ENCODE results near the gene RNF114.
A peak's percentile ranks its signal among the peaks of the same experiment; 100 is the strongest.
"Not testable (repeated sequence)": the region's sequence is repeated elsewhere in the genome, so short reads cannot be mapped to it uniquely, and the experiment has no call there.

Gene RNF114

DNA sequence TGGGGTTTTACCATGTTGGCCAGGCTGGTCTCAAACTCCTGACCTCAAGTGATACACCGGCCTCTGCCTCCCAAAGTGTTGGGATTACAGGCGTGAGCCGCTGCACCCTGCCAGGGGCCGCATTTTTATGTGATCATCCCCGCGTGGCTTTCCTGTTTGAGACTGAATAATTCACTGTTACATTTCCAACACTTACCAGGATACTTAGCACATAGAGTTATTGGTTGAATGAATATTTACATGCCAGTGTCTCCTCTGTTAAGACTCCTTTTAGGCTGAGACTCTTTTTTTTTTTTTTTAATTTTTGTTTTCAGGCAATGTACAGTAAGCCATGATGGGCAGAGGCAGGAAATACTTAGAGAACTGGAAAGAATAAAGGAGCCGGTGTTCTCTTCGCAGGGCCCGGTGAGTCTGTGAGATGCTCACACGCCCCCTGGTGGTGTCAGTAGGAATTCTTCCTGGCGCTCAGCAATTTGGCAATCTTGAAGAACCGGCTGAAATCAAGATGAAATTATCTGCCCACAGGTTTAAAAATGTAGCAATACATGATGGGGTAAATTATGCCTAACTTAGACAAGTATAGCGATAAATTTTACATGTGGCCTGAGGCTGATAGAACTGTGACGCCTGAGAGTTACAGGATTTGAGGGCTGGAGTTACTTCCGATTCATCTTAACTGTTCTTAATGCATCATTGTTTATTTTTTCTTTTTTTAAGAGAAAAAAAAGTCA is 7.6 kb upstream of the RNF114 start:
- peak; percentile 66 for DNase-seq (ENCODE audit: low read depth)

DNA sequence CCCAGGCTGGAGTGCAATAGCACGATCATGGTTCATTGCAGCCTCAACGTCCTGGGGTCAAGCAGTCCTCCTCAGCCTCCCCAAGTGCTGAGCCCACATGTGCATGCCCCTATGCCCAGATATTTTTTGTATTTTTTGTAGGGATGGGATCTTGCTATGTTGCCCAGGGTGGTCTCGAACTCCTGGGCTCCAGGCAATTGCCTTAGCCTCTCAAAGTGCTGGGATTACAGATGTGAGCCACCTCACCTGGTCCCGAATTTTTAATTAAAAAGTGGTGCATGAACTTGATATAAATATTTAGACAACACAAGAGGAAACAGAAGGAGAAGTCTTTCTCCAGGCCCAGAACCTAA is 7.1 kb upstream of the RNF114 start:
- DNase-seq (ENCODE audit: low read depth), result no peak

DNA sequence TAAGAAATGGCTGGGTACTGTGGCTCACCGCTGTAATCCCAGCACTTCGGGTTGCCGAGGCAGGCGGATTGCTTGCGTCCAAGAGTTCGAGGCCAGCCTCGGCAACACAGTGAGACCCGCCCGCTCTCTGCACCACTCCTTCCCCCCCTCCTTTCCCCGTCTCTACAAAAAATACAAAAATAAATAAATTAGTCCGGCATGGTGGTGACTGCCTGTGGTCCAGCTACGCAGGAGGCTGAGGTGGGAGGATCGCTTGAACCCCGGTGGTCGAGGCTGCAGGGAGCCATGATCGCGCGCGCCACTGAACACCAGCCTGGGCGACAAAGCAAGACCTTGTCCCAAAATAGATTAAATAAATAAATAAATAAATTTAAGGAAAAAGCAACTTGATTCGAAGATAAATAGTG is 448 bp upstream of the RNF114 start:
- DNase-seq (ENCODE audit: low read depth), result no peak

DNA sequence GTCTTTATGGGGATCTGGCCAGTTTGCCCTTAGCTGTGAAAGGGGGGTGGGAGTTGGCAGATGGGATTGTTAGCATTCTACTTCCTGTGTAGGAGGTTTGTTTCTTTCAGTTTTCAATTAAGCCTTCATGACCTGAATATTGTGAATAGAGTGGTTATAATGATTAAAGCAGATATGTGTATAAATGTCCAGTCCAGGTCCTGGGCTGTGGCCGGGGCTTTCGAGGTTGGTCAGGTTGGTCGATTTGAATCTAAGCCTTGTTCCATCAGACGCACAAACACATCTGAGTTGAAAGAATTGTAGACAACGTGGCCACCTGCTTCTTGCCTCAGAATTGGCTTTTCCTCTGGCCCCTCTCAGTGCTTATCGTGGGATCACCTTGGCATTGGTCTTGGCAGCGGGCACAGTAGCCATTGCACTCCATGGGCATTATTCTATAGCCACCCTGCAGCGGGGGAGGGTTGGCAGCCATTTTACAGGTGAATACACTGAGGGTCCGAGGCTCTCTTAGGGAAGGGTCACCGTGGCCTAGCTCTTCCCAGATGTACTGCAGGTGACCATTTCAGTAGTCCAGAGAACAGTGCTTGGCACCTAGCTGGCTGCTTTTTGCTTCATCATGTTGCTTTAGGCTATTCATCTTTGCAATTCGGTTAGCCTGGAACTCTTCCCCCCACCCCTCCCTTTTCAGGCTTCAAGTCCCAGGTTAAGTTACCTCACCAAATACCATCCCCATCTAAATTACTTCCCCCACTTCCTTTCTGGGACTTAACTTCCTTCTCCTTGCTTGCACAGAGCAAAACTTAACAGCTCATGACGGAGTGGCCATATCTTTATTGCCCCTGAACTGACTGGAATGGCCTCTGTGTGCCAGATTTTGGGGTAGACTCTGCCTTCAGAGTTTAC is 1.1 kb downstream of the RNF114 start:
- no peak for DNase-seq (ENCODE audit: low read depth)

DNA sequence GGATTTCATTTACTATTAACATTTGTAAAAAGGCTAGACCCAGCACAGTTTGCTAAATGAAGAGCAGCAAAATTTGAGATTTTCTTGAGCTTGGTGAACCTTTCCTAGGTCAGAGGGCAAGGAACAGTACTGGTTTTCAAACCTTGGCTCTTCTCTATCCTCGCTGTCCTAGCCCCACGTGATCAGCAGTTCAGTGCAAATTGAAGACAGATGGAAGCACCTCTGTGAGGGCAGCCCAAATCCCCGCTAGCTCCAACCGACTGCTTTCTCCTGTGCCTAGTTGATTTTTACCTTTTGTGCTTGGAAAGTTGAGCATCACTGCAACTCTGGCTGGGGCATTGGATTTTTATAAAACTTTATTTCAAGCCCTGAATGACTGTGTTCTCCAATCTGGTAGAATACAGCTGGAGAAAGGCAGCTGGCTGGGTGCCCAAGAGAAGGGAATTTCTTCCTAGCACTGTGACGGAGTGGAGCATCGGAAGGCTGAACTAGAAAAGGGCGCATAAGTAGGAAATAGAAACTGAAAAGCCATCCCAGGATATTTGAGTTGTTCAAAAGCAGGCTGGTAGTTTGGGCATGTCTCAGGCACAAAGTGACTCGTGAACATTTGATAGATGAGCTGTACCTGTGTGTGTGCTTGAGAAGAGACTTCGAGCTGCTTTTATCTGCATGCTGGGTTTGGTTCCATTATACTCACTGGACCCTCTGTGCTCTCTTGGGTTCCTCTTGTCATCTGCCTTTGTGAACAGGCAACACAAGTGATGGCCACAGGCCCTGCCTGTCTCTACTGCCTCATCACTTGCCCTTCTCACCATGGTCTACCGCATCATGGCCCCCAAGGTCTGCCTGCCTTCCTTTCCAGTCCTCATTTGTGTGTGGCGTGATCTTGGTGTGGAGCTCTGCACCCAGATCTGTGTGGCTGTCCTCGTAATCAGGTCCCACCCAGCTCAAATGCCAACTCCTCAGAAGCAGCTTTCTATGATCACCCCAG is 2.3 kb downstream of the RNF114 start:
- no peak for DNase-seq (ENCODE audit: low read depth)

DNA sequence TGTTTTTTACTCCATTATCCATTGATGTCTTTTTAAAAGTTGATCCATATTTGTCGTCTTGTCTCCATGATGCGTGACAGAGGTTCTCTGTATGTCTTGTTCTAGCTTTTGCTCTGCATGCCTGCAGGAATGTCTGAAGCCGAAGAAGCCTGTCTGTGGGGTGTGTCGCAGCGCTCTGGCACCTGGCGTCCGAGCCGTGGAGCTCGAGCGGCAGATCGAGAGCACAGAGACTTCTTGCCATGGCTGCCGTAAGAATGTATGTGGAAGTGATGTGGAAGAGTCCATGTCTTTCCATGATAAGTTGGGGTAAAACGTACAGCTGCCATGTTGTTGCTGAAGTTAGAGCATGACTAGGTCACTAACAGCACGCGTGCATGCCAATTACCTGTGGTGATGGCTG is 5.3 kb downstream of the RNF114 start:
- DNase-seq (ENCODE audit: low read depth), result no peak

DNA sequence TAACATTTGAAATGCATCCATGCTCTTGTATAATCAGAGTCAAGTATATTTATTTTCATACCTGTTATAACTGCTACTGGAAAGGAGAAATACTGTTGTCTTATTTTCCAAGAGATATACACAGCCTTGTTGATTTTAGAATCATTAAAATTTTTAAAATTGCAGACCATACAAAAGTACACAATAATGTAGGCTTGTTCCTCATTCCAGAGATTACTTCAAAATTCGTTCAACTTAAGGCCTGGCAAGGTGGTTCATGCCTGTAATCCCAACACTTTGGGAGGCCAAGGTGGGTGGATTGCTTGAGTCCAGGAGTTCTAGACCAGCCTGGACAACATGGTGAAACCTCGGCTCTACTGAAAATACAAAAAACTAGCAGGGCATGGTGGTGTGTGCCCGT is 6.1 kb downstream of the RNF114 start:
- DNase-seq (ENCODE audit: low read depth), result no peak

DNA sequence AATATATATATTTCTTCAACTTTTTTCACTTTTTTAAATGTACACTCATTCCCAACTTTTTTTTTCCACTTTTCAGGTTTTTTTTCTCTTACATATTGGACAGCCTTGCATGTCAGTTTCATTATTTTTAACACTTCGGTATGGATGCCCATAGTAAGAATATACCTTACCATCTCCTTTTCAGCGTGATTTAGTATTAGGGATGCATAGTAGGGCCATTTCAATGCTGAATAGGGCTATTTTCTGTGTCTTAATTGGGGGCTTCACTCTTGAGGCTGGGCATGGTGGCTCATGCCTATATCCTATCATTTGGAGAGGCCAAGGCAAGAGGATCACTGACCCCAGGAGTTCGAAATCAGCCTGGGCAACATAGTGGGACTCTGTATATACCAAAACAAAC is 6.7 kb downstream of the RNF114 start:
- DNase-seq (ENCODE audit: low read depth), result no peak

DNA sequence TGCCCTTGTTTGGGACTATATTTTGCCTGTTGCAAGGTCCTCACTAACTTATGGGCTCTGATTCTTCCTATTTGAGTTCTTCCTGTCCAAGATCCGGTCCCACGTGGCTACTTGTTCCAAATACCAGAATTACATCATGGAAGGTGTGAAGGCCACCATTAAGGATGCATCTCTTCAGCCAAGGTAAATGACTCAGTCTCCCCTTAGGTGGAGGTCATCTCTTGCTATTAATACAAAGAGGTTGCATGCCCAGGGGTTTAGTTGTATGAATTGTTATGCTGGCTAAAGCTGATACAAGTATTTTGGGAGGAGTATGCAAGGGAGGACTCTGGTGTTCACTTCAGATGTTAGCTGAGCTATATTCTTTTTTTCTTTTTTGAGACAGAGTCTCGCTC is 9.1 kb downstream of the RNF114 start:
- DNase-seq (ENCODE audit: low read depth), result no peak

DNA sequence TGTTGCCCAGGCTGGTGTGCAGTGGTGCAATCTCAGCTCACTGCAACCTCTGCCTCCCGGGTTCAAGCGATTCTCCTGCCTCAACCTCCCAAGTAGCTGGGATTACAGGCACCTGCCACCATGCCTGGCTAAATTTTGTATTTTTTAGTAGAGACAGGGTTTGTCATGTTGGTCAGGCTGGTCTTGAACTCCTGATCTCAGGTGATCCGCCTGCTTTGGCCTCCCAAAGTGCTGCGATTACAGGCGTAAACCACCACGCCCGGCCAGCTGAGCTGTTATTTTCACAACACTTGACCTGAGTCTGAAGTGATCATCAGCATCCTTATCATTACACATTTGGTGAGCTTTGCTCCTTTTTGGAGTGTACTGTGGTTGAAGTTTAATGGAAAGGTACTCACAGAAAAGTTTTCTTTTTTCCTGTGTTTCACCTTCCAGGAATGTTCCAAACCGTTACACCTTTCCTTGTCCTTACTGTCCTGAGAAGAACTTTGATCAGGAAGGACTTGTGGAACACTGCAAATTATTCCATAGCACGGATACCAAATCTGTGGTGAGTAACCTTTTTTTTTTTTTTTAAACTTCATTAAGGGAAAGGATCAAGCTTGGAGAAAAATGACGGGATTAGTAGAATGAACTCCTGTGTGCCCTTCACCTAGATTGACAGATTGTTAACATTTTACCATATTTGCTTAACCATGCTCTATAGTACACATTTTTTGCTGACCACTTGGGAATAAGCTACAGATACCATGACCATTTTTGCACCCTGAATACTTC is 9.7 kb downstream of the RNF114 start:
- no peak for DNase-seq (ENCODE audit: low read depth)

DNA sequence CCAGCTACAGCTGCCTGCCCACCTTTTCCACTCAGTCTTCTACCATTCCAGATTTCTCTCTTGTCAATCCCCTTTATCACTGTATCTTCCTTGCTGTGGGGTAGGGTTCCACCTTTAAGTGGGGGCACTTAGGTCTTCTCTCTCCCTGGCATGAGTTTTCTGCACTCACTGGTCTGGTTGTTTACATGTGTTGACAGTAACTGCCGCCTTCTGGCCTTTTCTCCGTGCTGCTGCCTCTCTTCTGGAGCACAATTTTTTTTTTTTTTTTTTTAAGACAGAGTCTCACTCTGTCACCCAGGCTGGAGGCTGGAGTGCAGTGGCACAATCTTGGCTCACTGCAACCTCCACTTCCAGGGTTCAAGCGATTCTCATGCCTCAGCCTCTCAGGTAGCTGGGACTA is 12.0 kb downstream of the RNF114 start:
- no peak for DNase-seq (ENCODE audit: low read depth)

DNA sequence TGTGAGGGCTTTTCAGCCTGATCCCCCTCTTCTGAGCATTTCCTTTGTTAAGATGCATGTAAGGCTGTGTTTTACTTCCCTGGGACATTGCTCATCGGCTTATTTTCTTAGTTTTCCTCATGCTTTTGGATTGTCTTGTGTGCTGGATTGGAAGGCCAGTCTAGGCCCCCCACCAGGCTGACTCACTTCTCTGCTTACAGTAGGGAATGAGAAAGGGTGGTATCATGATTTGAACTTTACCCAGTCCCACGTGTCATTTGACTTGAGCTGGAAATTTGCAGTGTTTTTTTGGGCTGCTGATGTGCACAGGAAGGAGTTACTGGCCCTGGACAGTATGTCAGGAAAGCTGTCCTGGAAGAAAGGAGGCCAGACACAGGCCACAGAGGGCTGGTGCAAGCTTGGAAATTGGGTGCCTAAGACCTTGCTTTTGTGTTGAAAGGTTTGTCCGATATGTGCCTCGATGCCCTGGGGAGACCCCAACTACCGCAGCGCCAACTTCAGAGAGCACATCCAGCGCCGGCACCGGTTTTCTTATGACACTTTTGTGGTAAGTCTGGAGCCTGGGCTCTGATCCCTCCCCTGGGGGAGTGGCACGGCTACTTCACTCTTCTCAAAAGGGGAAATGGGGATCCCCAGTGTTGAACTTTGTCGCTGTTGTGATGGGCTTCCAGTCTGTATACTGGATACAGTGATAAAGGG is 12.8 kb downstream of the RNF114 start:
- no peak for DNase-seq (ENCODE audit: low read depth)

DNA sequence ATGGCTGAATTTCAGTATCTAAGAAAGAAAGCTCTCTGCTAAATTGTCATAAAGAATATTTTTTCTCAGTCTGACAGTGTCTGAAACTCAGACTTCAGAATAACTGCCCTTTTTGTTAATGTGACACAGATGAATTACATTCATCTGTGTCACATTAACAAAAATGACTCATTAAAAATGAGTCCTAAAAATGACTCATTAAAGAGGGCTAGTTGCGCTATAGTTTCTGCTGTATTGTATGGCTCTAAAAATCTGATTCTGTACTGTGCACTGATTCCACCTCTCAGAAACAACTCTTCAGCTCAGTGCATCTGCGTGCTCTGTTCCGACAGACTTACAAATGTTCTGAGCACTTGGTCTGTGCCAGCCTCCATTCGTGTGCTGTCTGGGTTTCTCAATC is 15.0 kb downstream of the RNF114 start:
- no peak for DNase-seq (ENCODE audit: low read depth)

DNA sequence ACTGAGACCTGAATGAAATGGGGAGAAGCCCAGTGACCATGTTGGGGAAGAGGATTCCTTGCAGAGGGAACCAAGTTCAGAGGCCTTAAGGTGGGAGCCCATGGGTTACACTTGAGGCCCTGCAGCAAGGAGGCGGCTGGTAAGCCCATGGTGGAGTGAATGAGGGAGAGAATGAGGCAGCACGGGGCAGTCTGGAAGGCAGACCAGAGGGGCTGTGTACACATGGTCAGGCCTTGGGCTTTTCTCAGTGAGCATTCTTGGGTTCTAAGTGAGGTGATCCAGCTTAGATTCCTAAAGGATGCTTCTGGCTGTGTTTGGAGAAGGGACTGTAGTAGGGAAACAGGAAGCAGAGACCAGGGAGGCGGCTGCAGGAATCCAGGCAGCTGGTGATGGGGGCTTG is 19.0 kb downstream of the RNF114 start:
- no peak for DNase-seq (ENCODE audit: low read depth)

DNA sequence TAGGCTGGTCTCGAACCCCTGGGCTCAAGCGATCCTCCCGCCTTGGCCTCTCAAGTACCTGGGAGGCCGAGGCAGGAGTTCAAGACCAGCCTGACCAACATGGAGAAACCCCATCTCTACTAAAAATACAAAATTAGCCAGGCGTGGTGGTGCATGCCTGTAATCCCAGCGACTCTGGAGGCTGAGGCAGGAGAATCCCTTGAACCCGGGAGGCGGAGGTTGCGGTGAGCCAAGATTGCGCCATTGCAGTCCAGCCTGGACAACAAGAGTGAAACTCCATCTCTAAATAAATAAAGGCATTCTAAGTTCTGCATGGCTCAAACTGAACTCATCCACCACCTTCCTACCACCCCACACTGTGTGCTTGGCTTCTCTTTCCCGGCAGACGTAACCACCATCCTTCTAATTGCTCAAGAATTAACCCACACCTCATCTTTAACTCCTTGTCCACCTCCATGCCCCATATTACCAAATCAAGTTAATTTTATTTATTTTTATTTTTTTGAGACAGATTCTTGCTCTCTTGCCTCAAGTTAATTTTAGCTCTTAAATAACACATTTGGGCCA is 19.7 kb downstream of the RNF114 start:
- not testable (repeated sequence) for DNase-seq (ENCODE audit: low read depth)

DNA sequence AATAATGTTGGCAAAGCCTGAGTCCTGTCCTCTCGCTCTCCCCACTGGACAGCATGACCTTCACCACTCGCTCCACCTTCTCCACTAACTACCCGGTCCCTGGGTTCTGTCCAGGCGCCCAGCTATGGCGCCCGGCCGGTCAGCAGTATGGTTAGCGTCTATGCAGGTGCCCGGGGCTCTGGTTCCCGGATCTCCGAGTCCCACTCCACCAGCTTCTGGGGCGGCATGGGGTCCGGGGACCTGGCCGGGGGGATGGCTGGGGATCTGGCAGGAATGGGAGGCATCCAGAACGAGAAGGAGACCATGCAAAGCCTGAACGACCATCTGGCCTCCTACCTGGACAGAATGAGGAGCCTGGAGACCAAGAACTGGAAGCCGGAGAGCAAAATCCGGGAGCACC is 20.5 kb downstream of the RNF114 start:
- no peak for DNase-seq (ENCODE audit: low read depth)

DNA sequence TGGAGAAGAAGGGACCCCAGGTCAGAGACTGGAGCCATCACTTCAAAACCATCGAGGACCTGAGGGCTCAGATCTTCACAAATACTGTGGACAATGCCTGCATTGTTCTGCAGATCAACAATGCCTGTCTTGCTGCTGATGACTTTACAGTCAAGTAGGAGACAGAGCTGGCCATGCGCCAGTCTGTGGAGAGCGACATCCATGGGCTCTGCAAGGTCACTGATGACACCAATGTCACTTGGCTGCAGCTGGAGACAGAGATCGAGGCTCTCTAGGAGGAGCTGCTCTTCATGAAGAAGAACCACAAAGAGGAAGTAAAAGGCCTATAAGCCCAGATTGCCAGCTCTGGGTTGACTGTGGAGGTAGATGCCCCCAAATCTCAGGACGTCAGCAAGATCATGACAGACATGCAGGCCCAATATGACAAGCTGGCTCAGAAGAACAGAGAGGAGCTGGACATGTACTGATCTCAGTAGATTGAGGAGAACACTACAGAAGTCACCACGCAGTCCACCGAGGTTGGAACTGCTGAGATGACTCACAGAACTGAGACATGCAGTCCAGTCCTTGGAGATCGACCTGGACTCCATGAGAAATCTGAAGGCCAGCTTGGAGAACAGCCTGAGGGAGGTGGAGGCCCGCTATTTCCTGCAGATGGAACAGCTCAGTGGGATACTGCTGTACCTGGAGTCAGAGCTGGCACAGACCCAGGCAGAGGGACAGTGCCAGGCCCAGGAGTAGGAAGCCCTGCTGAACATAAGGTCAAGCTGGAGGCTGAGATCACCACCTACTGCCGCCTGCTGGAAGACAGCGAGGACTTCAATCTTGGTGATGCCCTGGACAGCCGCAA is 21.1 kb downstream of the RNF114 start:
- DNase-seq (ENCODE audit: low read depth), result not testable (repeated sequence)

DNA sequence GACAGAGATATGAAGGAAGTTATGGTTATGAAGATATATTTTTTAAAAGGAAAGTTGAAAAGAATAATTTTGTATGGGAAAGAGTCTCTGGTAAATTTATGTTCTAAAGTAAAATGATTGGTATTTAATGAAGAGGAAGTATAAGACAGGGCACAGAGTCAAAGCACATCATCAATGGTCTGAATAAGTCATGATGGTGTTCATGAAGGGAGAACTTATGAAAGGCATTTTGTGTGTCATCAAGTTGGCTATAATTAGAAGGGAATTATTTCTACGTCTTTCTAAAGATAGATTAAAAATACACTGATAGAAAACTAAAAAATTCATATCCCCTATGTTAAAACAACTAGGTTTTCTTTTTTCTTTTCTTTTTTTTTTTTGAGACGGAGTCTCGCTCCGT is 25.2 kb downstream of the RNF114 start:
- no peak for DNase-seq (ENCODE audit: low read depth)

DNA sequence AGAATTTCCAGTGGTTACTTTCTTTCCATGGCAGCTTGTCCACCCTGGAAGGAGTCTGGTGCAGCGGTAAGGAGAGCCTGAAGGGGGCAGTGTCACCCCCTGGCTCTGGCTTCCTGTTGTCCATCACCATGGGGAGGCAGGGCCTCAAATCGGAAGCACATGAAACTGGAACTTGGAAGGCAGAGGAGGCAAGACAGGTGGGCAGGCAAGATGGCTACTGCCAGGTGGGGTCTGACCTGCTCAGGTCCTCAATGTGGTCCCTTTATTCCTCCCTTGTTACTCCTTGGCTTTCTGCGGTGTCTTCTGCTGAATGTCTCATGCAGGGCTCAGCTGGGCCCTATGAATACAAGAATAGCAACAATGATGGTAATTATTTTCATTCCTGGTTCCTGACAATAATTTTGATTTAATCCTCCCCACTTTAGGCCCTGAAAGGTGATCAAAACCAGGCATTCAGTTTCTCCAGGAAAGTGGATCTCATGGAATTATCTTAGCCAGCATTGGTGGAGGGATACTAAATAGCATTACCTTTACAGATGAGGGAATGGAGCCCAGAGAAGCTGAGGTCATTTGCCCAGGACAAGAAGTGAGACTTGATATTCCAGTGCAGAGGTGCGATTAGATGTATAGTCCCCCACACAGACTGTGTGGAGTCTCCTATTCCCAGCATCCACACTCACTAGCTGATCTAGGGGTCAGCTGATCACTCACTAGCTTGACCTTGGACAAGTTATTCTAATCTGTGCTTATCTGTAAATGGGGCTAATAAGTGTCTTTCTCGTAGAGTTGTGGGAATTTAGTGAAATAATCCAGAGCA is 29.0 kb downstream of the RNF114 start:
- no peak for DNase-seq (ENCODE audit: low read depth)
